Measurements from ENCODE around the gene GPC5. TPM values are rescaled to one million over a fixed set of nuclear protein-coding genes. Genes with fewer than 3 reads are reported as not detected.

Gene GPC5
- total RNA-seq, 4 donors from 2014 or later = 0.47 TPM; not detected in 3

GRCh38 chr13:91805605-91806004 lies 407.2 kb downstream of the GPC5 start:
- 50 to 56% methylated on average over 1 of the region's 1 CpG for WGBS, 2 donors (ENCODE audit: low coverage in 1 of 2)

GRCh38 chr13:91809161-91809560 lies 410.7 kb downstream of the GPC5 start:
- Histone ChIP-seq H3K9me3 (no peaks in the 10 kb centered on the region), H3K27me3 (no peaks in the 10 kb centered on the region), H3K36me3 (no peaks in the 10 kb centered on the region), H3K27ac (no peak overlapping the region), H3K4me1 (peaks cover 0 to 6% (median 0%) of the 10 kb centered on the region in 3 donors), H3K4me3 (no peak overlapping the region)
- 33 to 49% methylated on average over 1 to 2 of the region's 2 CpGs for WGBS, 2 donors (ENCODE audit: low coverage in 1 of 2)
- TF ChIP-seq EP300 (IDR thresholded peaks at IDR 0.05) = no peak
- ATAC-seq = no peak

More at GRCh38 chr13:91805605-91806004, 407.2 kb downstream of the GPC5 start:
- TF ChIP-seq POLR2AphosphoS5 (IDR thresholded peaks at IDR 0.05) (no peak), EP300 (IDR thresholded peaks at IDR 0.05) (no peak), POLR2A (IDR thresholded peaks at IDR 0.05) (no peak), CTCF (IDR thresholded peaks at IDR 0.05) (no peak)
- no peaks in the 10 kb centered on the region for H3K4me1 ChIP-seq
- no peak overlapping the region for H3K4me3 ChIP-seq
- ATAC-seq = no peak
- no peaks in the 10 kb centered on the region for H3K27me3 ChIP-seq
- H3K27ac ChIP-seq = no peak overlapping the region
- H3K9me3 ChIP-seq = no peaks in the 10 kb centered on the region
- H3K36me3 ChIP-seq = no peaks in the 10 kb centered on the region

- no peak for ATAC-seq
- H3K4me1 ChIP-seq = peaks cover 0 to 6% (median 0%) of the 10 kb centered on the region in 3 donors
- H3K27me3 ChIP-seq = peaks cover 4% of the 10 kb centered on the region
Observed at GRCh38 chr13:91813253-91813652, 414.8 kb downstream of the GPC5 start.

DNA sequence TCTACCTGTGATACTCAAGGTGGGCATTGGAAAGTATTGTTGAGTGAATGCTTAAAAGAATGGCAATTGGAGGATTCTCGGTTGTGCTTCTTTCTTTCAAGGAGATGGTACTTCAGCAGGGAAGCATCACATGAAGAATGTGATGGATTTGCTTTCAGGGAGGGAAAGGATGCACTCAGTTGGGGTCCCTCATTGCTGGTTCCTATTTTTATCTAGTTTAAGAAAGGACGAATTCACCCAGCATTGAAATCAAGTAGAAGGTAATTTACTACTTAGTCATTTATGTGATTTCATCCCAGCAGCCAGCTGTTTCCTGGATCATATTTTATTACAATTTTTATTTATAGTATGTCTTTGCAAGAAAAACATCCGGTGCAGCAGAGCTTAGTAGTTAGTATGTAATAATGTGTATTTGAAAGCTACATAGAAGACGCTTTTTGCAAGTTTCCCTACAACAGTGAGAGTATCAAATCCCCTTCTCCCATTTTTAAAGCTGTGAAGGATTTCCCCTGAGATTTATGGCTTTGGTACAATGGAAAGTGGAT lies 417.9 kb downstream of the GPC5 start:
- no peak overlapping the region for H3K4me3 ChIP-seq
- H3K27ac ChIP-seq = no peak overlapping the region
- TF ChIP-seq CTCF (IDR thresholded peaks at IDR 0.05) (no peak), EP300 (IDR thresholded peaks at IDR 0.05) (no peak), POLR2AphosphoS5 (IDR thresholded peaks at IDR 0.05) (no peak), POLR2A (IDR thresholded peaks at IDR 0.05) (no peak)
- no peaks in the 10 kb centered on the region for H3K36me3 ChIP-seq
- no peaks in the 10 kb centered on the region for H3K9me3 ChIP-seq
- peaks cover 4% of the 10 kb centered on the region for H3K27me3 ChIP-seq
- no peak for ATAC-seq
- H3K4me1 ChIP-seq = peaks cover 0 to 6% (median 0%) of the 10 kb centered on the region in 3 donors
- WGBS, 2 donors (ENCODE audit: low coverage in 1 of 2) = 42 to 54% methylated on average over 4 of the region's 4 CpGs

More at GRCh38 chr13:91813253-91813652, 414.8 kb downstream of the GPC5 start:
- no peak overlapping the region for H3K27ac ChIP-seq
- H3K36me3 ChIP-seq = no peaks in the 10 kb centered on the region
- WGBS, 2 donors (ENCODE audit: low coverage in 1 of 2) = 12 to 17% methylated on average over 2 to 3 of the region's 4 CpGs
- H3K4me3 ChIP-seq = no peak overlapping the region
- TF ChIP-seq EP300 (IDR thresholded peaks at IDR 0.05) (no peak), CTCF (IDR thresholded peaks at IDR 0.05) (no peak), POLR2A (IDR thresholded peaks at IDR 0.05) (no peak), POLR2AphosphoS5 (IDR thresholded peaks at IDR 0.05) (peak; percentile 64)
- no peaks in the 10 kb centered on the region for H3K9me3 ChIP-seq

- WGBS, 2 donors (ENCODE audit: low coverage in 1 of 2) = 21 to 30% methylated on average over 5 of the region's 5 CpGs
- TF ChIP-seq EP300 (IDR thresholded peaks at IDR 0.05) (no peak), POLR2AphosphoS5 (IDR thresholded peaks at IDR 0.05) (no peak), POLR2A (IDR thresholded peaks at IDR 0.05) (no peak), CTCF (IDR thresholded peaks at IDR 0.05) (peak in 1 of 4 experiments; percentile 27)
- ATAC-seq = no peak
- Histone ChIP-seq H3K4me1 (peaks cover 0 to 6% (median 0%) of the 10 kb centered on the region in 3 donors), H3K9me3 (no peaks in the 10 kb centered on the region), H3K4me3 (no peak overlapping the region), H3K36me3 (no peaks in the 10 kb centered on the region), H3K27ac (no peak overlapping the region), H3K27me3 (peaks cover 4% of the 10 kb centered on the region)
Observed at GRCh38 chr13:91817250-91817649, 418.8 kb downstream of the GPC5 start.
